Lower leg skin (tissue), 4 donors: ENCODE data around the gene CLPSL1. TPM values are rescaled to one million over a fixed set of nuclear protein-coding genes. Genes with fewer than 3 reads are reported as not detected.
"Not testable (repeated sequence)": the region's sequence is repeated elsewhere in the genome, so short reads cannot be mapped to it uniquely, and the experiment has no call there.

ENCODE experiments used
- DNase-seq, 2 donors: peaks; one replicate each; pipeline ENCODE4 v3.0.0-alpha.2; 2019; ENCODE audit warnings: low spot score in 2 of 2
- H3K4me3 ChIP-seq: fragments of 200-600 bp; sonication (generic); 2 replicates; pipeline ENCODE4 v1.5.1; 2017; ENCODE audit warnings: mild to moderate bottlenecking, low read depth; ENCODE audit not compliant: poor library complexity, severe bottlenecking
- POLR2A ChIP-seq, 2 donors: fragments of 450-650 bp; IDR thresholded peaks; one replicate each; pipeline ENCODE4 v1.6.1; 2016 to 2017; ENCODE audit warnings: antibody characterized with exemption in 2 of 2, mild to moderate bottlenecking in 1 of 2, moderate library complexity in 1 of 2
- WGBS, 2 donors: methylation state at CpG; one replicate each; pipeline ENCODE4 v1.1.5; 2018; 5-methylcytosine and 5-hydroxymethylcytosine counted together
- intact Hi-C: fragments of 100-400 bp; cut with DNase I; formaldehyde crosslinking; loops from one replicate; pipeline ENCODE4 v1.15.0; 2023; ENCODE audit warnings: low total_unique reads
- total RNA-seq, 4 donors: library from RNA; depleted of rRNA; stranded (reverse); fragments of >200 nt; gene quantifications; one replicate each; pipeline ENCODE4 v1.1.0, GENCODE V29; 2016
- TF ChIP-seq, protein P1 (sequence below), 3 donors: fragments of 450-650 bp; IDR thresholded peaks; one replicate each; pipeline ENCODE4 v1.5.1; 2016; ENCODE audit warnings: antibody characterized with exemption in 3 of 3, mild to moderate bottlenecking in 3 of 3, moderate library complexity in 2 of 3

Gene CLPSL1, protein sequence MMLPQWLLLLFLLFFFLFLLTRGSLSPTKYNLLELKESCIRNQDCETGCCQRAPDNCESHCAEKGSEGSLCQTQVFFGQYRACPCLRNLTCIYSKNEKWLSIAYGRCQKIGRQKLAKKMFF
- total RNA-seq: not detected

DNA sequence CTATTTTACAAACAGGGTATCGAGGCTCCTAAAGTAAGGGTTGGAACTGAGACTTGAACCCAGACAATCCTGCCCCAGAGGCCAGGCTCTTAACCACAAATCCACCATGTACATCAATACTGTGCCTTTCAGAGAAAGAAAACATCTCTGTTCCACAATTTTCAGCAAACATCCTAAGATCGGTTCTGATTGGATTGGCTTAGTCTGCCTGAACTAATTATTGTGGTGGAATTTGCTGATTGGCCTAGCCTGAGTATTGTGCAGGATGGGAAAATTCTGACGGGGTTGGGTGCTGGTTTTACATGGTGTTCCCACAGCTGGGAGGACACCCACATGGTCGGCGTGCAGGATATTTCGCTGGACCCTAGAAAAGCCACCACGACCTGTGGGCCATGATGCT is at the start of gene CLPSL1:
Gene CLPSL1 (plus strand): TSS at position 301 of the 400 bp plus-strand sequence. CDS start 92 bp downstream, at position 393.
- intact Hi-C loops: no loop called here
- H3K4me3 ChIP-seq: no peak within 1 kb of the TSS
- no peak for DNase-seq
- TF ChIP-seq POLR2A (IDR thresholded peaks at IDR 0.05): no peak
- TF ChIP-seq, protein P1, sequence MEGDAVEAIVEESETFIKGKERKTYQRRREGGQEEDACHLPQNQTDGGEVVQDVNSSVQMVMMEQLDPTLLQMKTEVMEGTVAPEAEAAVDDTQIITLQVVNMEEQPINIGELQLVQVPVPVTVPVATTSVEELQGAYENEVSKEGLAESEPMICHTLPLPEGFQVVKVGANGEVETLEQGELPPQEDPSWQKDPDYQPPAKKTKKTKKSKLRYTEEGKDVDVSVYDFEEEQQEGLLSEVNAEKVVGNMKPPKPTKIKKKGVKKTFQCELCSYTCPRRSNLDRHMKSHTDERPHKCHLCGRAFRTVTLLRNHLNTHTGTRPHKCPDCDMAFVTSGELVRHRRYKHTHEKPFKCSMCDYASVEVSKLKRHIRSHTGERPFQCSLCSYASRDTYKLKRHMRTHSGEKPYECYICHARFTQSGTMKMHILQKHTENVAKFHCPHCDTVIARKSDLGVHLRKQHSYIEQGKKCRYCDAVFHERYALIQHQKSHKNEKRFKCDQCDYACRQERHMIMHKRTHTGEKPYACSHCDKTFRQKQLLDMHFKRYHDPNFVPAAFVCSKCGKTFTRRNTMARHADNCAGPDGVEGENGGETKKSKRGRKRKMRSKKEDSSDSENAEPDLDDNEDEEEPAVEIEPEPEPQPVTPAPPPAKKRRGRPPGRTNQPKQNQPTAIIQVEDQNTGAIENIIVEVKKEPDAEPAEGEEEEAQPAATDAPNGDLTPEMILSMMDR (IDR thresholded peaks at IDR 0.05): no peak
- 86 to 88% methylated on average over 7 of the region's 7 CpGs for WGBS, 2 donors

DNA sequence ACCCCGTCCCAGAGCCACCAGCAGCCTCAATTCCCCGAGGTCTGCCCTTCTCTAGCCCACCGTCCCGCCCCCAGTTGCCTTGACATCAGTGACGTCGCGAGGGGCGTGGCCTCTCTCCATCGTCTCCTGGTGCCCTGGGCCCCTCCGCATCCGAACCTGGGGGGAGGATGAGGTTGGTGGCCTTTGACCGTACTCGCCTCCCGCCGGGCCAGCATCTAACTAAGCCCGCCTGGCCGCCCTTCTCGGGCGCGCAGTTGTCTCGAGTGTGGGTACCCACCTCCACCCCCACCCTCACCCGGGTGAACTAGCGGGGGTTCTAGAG is 49.4 kb upstream of the CLPSL1 start:
- intact Hi-C loops: no loop called here
- 0% methylated on average over 1 to 7 of the region's 23 CpGs for WGBS, 2 donors
- peak in 1 of 2 donors; percentile 76 for TF ChIP-seq POLR2A (IDR thresholded peaks at IDR 0.05)
- TF ChIP-seq, protein P1 (IDR thresholded peaks at IDR 0.05): no peak
- DNase-seq: peak; percentile 96 to 100
- no peak overlapping the region for H3K4me3 ChIP-seq

GRCh38 chr6:35731736-35732532 is 48.9 kb upstream of the CLPSL1 start:
- TF ChIP-seq POLR2A (IDR thresholded peaks at IDR 0.05): no peak
- TF ChIP-seq, protein P1 (IDR thresholded peaks at IDR 0.05): no peak
- intact Hi-C loops: no loop called here
- H3K4me3 ChIP-seq: no peak overlapping the region
- DNase-seq: peak; percentile 96 to 100
- 1% methylated on average over 43 to 61 of the region's 61 CpGs for WGBS, 2 donors

- DNase-seq: no peak
These were observed 47.2 kb upstream of the CLPSL1 start for GRCh38 chr6:35733633-35734032.

DNA sequence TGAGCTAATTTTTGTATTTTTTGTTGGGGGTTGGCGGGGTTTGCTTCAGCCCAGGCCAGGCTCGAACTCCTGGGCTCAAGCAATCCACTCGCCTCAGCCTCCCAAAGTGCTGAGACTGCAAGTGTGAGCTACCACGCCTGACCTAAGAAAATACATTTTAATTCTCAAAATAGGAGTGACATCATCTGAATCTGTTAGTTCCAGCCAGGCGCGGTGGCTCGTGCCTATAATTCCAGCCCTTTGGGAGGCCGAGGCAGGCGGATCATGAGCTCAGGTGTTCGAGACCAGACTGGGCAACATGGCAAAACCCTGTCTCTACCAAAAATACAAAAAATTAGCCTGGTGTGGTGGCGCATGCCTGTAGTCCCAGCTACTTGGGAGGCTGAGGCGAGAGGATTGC is 46.5 kb upstream of the CLPSL1 start:
- not testable (repeated sequence) for DNase-seq, H3K4me3 ChIP-seq
- intact Hi-C loops: loop anchor here (2.0 kb wide), 1 partner anchor 436 kb away; no protein-coding TSS in a partner anchor
- 89 to 95% methylated on average over 12 of the region's 12 CpGs for WGBS, 2 donors

More at GRCh38 chr6:35733633-35734032, 47.2 kb upstream of the CLPSL1 start:
- intact Hi-C loops: loop anchor here (2.0 kb wide), 1 partner anchor 435 kb away; no protein-coding TSS in a partner anchor
- WGBS, 2 donors: 74 to 78% methylated on average over 8 of the region's 8 CpGs
- H3K4me3 ChIP-seq: no peak overlapping the region
- TF ChIP-seq, protein P1 (IDR thresholded peaks at IDR 0.05): no peak

GRCh38 chr6:35735452-35735851 is 45.4 kb upstream of the CLPSL1 start:
- intact Hi-C loops: loop anchor here (2.0 to 5.0 kb wide), 3 partner anchors 153 to 437 kb away; no protein-coding TSS in a partner anchor
- 66 to 81% methylated on average over 3 of the region's 3 CpGs for WGBS, 2 donors
- H3K4me3 ChIP-seq: no peak overlapping the region
- no peak for TF ChIP-seq POLR2A (IDR thresholded peaks at IDR 0.05)
- TF ChIP-seq, protein P1 (IDR thresholded peaks at IDR 0.05): no peak
- DNase-seq: peak in 1 of 2 donors; percentile 89
